ENCODE results near the gene ZSWIM6.

The ZSWIM6 gene

GRCh38 chr5:61307191-61307590 lies 24.9 kb upstream of the ZSWIM6 start:
- DNase-seq (ENCODE audit: low spot score) = no peak

GRCh38 chr5:61307611-61308010 lies 24.4 kb upstream of the ZSWIM6 start:
- DNase-seq (ENCODE audit: low spot score) = no peak

- DNase-seq (ENCODE audit: low spot score) = no peak
Measured at GRCh38 chr5:61308712-61309111, 23.3 kb upstream of the ZSWIM6 start.

GRCh38 chr5:61309115-61309514 lies 22.9 kb upstream of the ZSWIM6 start:
- DNase-seq (ENCODE audit: low spot score) = no peak

GRCh38 chr5:61311056-61311610 lies 20.9 kb upstream of the ZSWIM6 start:
- DNase-seq (ENCODE audit: low spot score) = no peak

- no peak for DNase-seq (ENCODE audit: low spot score)
Measured at GRCh38 chr5:61311836-61312808, 19.9 kb upstream of the ZSWIM6 start.

- DNase-seq (ENCODE audit: low spot score) = peak; percentile 97
Measured at GRCh38 chr5:61313960-61314681, 17.9 kb upstream of the ZSWIM6 start.

GRCh38 chr5:61318376-61318775 lies 13.7 kb upstream of the ZSWIM6 start:
- DNase-seq (ENCODE audit: low spot score) = no peak

GRCh38 chr5:61319388-61320146 lies 12.5 kb upstream of the ZSWIM6 start:
- no peak for DNase-seq (ENCODE audit: low spot score)

- no peak for DNase-seq (ENCODE audit: low spot score)
Measured at GRCh38 chr5:61320860-61321259, 11.2 kb upstream of the ZSWIM6 start.

- no peak for DNase-seq (ENCODE audit: low spot score)
Measured at GRCh38 chr5:61321669-61322068, 10.4 kb upstream of the ZSWIM6 start.

- DNase-seq (ENCODE audit: low spot score) = peak; percentile 96
Measured at GRCh38 chr5:61322738-61323725, 9.0 kb upstream of the ZSWIM6 start.

- peak; percentile 78 for DNase-seq (ENCODE audit: low spot score)
Measured at GRCh38 chr5:61327760-61328753, 4.0 kb upstream of the ZSWIM6 start.

- no peak for DNase-seq (ENCODE audit: low spot score)
Measured at GRCh38 chr5:61328791-61329549, 3.1 kb upstream of the ZSWIM6 start.

GRCh38 chr5:61329550-61330128 lies 2.4 kb upstream of the ZSWIM6 start:
- peak; percentile 81 for DNase-seq (ENCODE audit: low spot score)

GRCh38 chr5:61330341-61330844 lies 1.7 kb upstream of the ZSWIM6 start:
- DNase-seq (ENCODE audit: low spot score) = no peak

GRCh38 chr5:61330845-61331406 lies 1.1 kb upstream of the ZSWIM6 start:
- no peak for DNase-seq (ENCODE audit: low spot score)

GRCh38 chr5:61332358-61332749 lies 296 bp downstream of the ZSWIM6 start:
- no peak for DNase-seq (ENCODE audit: low spot score)
